Esophagus squamous epithelium (tissue), 5 donors: ENCODE data around the gene PRSS56. TPM values are rescaled to one million over a fixed set of nuclear protein-coding genes. Genes with fewer than 3 reads are reported as not detected.

Experiments
- DNase-seq: peaks from one replicate; lab custom pipeline; 2025; lab: John Stamatoyannopoulos, UW
- H3K27ac ChIP-seq, 4 donors: fragments of 200-600 bp; sonication (generic); one replicate each; pipeline ENCODE4 v1.5.1; 2016 to 2019; ENCODE audit warnings: mild to moderate bottlenecking in 1 of 4
- H3K27me3 ChIP-seq, 4 donors: fragments of 200-600 bp; sonication (generic); 1 replicate in 3 of 4; 2 replicates in 1 of 4; pipeline versions ENCODE4 v1.5.1 to v1.6.0; 2017 to 2021; ENCODE audit warnings: antibody characterized with exemption in 1 of 4
- H3K36me3 ChIP-seq, 3 donors: fragments of 200-600 bp; sonication (generic); one replicate each; pipeline ENCODE4 v1.5.1; 2016 to 2019
- H3K4me1 ChIP-seq, 3 donors: fragments of 200-600 bp; sonication (generic); one replicate each; pipeline ENCODE4 v1.5.1; 2017 to 2019
- H3K4me3 ChIP-seq, 4 donors: fragments of 200-600 bp; sonication (generic); 1 replicate in 3 of 4; 2 replicates in 1 of 4; pipeline ENCODE4 v1.5.1; 2016 to 2019; ENCODE audit warnings: mild to moderate bottlenecking in 2 of 4, moderate library complexity in 1 of 4
- H3K9me3 ChIP-seq, 3 donors: fragments of 200-600 bp; sonication (generic); one replicate each; pipeline ENCODE4 v1.5.1; 2016 to 2019
- POLR2A ChIP-seq, 4 donors: fragments of 450-650 bp; IDR thresholded peaks; one replicate each; pipeline ENCODE4 v1.6.1; 2017; ENCODE audit warnings: antibody characterized with exemption in 4 of 4, mild to moderate bottlenecking in 4 of 4, moderate library complexity in 3 of 4
- WGBS, 2 donors: methylation state at CpG; one replicate each; pipeline ENCODE4 v1.1.5; 2018; 5-methylcytosine and 5-hydroxymethylcytosine counted together
- intact Hi-C: fragments of 100-400 bp; cut with DNase I; formaldehyde crosslinking; loops from one replicate; pipeline ENCODE4 v1.15.0; 2022
- total RNA-seq, 4 donors: library from RNA; depleted of rRNA; stranded (reverse); fragments of >200 nt; gene quantifications; one replicate each; pipeline ENCODE4 v1.1.0, GENCODE V29; 2016
- TF ChIP-seq, protein P1 (sequence below), 6 experiments: fragments of 450-650 bp in 4 of 6; fragments of 200-600 bp in 2 of 6; sonication (generic) in 2 of 6; IDR thresholded peaks; one replicate each; pipeline ENCODE4 v1.5.1; 2016 to 2019; ENCODE audit warnings: antibody characterized with exemption in 6 of 6, mild to moderate bottlenecking in 4 of 6, moderate library complexity in 4 of 6
- donor health status: DM: yes; HTN: yes; CAD: no.

Gene PRSS56
- total RNA-seq, 4 donors from 2014 or later = not detected

DNA sequence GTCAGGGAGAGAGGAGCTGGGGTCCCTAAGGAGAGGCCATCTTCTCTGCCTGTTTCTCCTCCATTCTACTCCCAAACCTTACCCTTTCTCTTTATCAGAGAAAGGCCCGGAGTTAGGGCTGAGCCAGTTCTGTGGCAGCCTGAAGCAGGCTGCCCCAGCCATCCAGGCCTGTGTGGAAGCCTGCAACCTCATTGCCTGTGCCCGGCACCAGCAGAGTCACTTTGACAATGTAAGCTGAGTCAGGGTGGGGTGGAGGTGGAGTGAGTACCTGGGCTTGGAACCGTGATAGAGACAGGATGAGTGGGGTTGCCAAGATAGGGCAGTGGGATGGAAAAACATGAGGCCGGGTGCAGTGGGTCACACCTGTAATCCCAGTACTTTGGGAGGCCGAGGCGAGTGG lies 24.5 kb downstream of the PRSS56 start:
- Histone ChIP-seq H3K9me3 (no peaks in the 10 kb centered on the region), H3K27me3 (peaks cover 0 to 11% (median 0%) of the 10 kb centered on the region in 4 donors), H3K4me3 (no peak overlapping the region), H3K36me3 (peaks cover 0 to 31% (median 0%) of the 10 kb centered on the region in 3 donors), H3K27ac (no peak overlapping the region), H3K4me1 (peaks cover 0 to 8% (median 5%) of the 10 kb centered on the region in 3 donors)
- no peak for DNase-seq
- intact Hi-C loops = no loop called here
- 85 to 90% methylated on average over 3 to 5 of the region's 6 CpGs for WGBS, 2 donors
- TF ChIP-seq, protein P1, sequence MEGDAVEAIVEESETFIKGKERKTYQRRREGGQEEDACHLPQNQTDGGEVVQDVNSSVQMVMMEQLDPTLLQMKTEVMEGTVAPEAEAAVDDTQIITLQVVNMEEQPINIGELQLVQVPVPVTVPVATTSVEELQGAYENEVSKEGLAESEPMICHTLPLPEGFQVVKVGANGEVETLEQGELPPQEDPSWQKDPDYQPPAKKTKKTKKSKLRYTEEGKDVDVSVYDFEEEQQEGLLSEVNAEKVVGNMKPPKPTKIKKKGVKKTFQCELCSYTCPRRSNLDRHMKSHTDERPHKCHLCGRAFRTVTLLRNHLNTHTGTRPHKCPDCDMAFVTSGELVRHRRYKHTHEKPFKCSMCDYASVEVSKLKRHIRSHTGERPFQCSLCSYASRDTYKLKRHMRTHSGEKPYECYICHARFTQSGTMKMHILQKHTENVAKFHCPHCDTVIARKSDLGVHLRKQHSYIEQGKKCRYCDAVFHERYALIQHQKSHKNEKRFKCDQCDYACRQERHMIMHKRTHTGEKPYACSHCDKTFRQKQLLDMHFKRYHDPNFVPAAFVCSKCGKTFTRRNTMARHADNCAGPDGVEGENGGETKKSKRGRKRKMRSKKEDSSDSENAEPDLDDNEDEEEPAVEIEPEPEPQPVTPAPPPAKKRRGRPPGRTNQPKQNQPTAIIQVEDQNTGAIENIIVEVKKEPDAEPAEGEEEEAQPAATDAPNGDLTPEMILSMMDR (IDR thresholded peaks at IDR 0.05) = no peak
- no peak for TF ChIP-seq POLR2A (IDR thresholded peaks at IDR 0.05)

DNA sequence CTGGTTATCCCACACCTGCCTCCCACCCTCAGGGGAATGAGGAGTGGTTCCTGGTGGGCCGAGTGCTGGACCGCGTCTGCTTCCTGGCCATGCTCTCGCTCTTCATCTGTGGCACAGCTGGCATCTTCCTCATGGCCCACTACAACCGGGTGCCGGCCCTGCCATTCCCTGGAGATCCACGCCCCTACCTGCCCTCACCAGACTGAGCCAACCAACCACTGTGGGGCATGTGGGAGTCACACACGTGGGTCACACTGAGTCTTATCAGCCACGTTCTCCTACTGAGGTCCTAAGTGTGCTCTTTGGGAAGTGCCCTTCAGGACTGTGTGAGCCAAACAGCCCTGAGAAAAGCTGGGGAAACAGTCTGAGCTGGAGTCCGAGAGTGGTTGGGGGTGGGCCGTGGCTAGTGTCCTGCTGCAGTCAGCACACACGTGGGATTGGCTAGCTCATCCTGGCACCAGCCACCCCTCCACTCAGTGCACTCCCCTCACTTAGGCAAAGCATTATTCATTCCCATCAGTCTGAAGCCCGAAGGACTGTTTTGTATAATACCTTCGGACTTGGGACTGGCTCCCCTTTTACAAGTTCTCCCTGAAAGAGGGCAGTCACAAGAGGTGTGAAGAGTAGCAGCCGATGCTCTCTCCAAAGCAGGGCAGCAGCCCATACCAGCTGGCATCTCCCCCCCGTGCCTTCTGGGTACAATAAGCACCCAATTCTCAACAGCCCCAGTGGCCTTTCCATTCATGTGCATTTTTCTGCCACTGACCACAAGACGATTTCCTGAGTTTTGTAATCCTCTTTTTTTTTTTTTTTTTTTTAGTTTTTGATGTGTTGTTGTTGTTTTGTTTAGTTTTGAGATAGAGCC lies 25.6 kb downstream of the PRSS56 start:
- Histone ChIP-seq H3K4me1 (peaks cover 0 to 12% (median 6%) of the 10 kb centered on the region in 3 donors), H3K4me3 (no peak overlapping the region), H3K36me3 (peaks cover 0 to 31% (median 0%) of the 10 kb centered on the region in 3 donors), H3K27me3 (peaks cover 0 to under 1% (median 0%) of the 10 kb centered on the region in 4 donors), H3K9me3 (no peaks in the 10 kb centered on the region), H3K27ac (no peak overlapping the region)
- 88 to 93% methylated on average over 12 to 16 of the region's 17 CpGs for WGBS, 2 donors
- TF ChIP-seq, protein P1 (IDR thresholded peaks at IDR 0.05) = no peak
- TF ChIP-seq POLR2A (IDR thresholded peaks at IDR 0.05) = no peak
- no peak for DNase-seq
- intact Hi-C loops = no loop called here

DNA sequence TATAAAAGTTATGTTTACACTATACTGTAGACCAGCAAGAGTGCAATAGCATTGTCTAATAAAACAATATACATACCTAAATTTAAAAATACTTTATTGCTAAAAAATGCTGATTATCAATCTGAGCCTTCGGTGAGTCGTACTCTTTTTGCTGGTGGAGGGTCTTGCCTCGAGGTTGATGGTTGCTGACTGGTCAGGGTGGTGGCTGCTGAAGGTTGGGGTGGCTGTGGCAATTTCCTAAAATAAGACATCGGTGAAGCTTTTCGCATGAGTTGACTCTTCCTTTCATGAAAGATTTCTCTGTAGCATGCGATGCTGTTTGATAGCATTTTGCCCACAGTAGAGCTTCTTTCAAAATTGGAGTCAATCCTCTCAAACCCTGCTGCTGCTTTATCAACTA lies 27.8 kb downstream of the PRSS56 start:
- Histone ChIP-seq H3K4me3 (no peak overlapping the region), H3K27ac (no peak overlapping the region), H3K36me3 (peaks cover 0 to 39% (median 0%) of the 10 kb centered on the region in 3 donors), H3K27me3 (no peaks in the 10 kb centered on the region), H3K4me1 (peaks cover 8 to 32% (median 20%) of the 10 kb centered on the region in 3 donors), H3K9me3 (no peaks in the 10 kb centered on the region)
- intact Hi-C loops = no loop called here
- no peak for DNase-seq
- WGBS, 2 donors = 95 to 96% methylated on average over 6 of the region's 6 CpGs
- TF ChIP-seq, protein P1 (IDR thresholded peaks at IDR 0.05) = no peak
- no peak for TF ChIP-seq POLR2A (IDR thresholded peaks at IDR 0.05)

DNA sequence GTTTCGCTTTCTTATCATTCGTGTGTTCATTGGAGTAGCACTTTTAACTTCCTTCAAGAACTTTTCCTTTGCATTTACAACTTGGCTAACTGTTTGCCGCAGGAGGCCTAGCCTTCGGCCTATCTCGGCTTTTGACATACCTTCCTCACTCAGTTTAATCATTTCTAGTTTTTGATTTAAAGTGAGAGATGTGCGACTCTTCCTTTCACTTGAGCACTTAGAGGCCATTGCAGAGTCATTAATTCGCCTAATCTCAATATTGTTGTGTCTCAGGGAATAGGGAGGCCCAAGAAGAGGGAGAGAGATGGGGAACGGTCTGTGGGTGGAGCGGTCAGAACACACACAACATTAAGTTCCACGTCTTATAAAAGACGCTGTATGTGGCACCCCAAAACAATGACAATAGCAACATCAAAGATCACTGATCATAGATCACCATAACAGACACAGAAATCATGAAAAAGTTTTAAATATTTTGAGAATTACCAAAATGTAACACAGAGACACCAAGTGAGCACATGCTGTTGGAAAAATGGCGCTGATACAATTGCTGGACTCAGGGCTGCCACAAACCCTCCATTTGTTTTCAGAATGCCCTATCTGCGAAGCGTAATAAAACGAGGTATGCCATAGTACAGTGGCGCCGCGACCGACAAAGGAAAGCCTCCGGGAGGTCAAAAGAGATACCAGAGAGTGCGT lies 29.6 kb downstream of the PRSS56 start:
- H3K27ac ChIP-seq = peak overlapping the region; percentile 98 to 99 (median 99)
- no peaks in the 10 kb centered on the region for H3K9me3 ChIP-seq
- intact Hi-C loops = no loop called here
- TF ChIP-seq, protein P1 (IDR thresholded peaks at IDR 0.05) = no peak
- no peak for TF ChIP-seq POLR2A (IDR thresholded peaks at IDR 0.05)
- peaks cover 0 to 35% (median 0%) of the 10 kb centered on the region in 3 donors for H3K36me3 ChIP-seq
- 34 to 35% methylated on average over 21 of the region's 21 CpGs for WGBS, 2 donors
- H3K4me3 ChIP-seq = peak overlapping the region; percentile 83 to 97 (median 90)
- H3K4me1 ChIP-seq = peaks cover 8 to 43% (median 20%) of the 10 kb centered on the region in 3 donors
- H3K27me3 ChIP-seq = no peaks in the 10 kb centered on the region
- DNase-seq = no peak
